Mononuclear cell (primary cell): ENCODE measurements around the gene SMIM36. TPM values are rescaled to one million over a fixed set of nuclear protein-coding genes. Genes with fewer than 3 reads are reported as not detected.
"Not testable (repeated sequence)": the region's sequence is repeated elsewhere in the genome, so short reads cannot be mapped to it uniquely, and the experiment has no call there.

Experiments
- H3K27me3 ChIP-seq: 2 replicates; pipeline ENCODE4 v1.6.0; 2011; ENCODE audit warnings: low read length, control low read depth; ENCODE audit not compliant: insufficient read depth
- H3K4me1 ChIP-seq: 2 replicates; pipeline ENCODE4 v1.5.1; 2011; ENCODE audit warnings: mild to moderate bottlenecking, low read length, control low read depth; ENCODE audit not compliant: insufficient read depth
- H3K4me3 ChIP-seq: 2 replicates; pipeline ENCODE4 v1.5.1; 2011; ENCODE audit warnings: mild to moderate bottlenecking, low read length, moderate library complexity
- H3K9me3 ChIP-seq: 2 replicates; pipeline ENCODE4 v1.5.1; 2011; ENCODE audit warnings: low read depth, mild to moderate bottlenecking, control low read depth, low read length
- total RNA-seq: library from RNA; depleted of rRNA; stranded (reverse); fragments of >200 nt; gene quantifications from one replicate; pipeline ENCODE4 v1.2.3, GENCODE V29; 2012

SMIM36 gene
- total RNA-seq, 1 donor = not detected

- Histone ChIP-seq H3K27me3 (no peaks in the 10 kb centered on the region), H3K4me1 (peaks cover 15% of the 10 kb centered on the region), H3K9me3 (no peaks in the 10 kb centered on the region), H3K4me3 (no peak overlapping the region)
Observed at GRCh38 chr17:55437159-55437605, 74.1 kb downstream of the SMIM36 start.

- Histone ChIP-seq H3K4me3 (no peak overlapping the region), H3K9me3 (no peaks in the 10 kb centered on the region), H3K4me1 (peaks cover 15% of the 10 kb centered on the region), H3K27me3 (no peaks in the 10 kb centered on the region)
Observed at GRCh38 chr17:55436224-55437158, 74.8 kb downstream of the SMIM36 start.

- Histone ChIP-seq H3K9me3 (no peaks in the 10 kb centered on the region), H3K27me3 (no peaks in the 10 kb centered on the region), H3K4me1 (peaks cover 15% of the 10 kb centered on the region), H3K4me3 (no peak overlapping the region)
Observed at GRCh38 chr17:55435408-55435807, 75.8 kb downstream of the SMIM36 start.

- Histone ChIP-seq H3K4me3 (no peak overlapping the region), H3K4me1 (peaks cover 15% of the 10 kb centered on the region), H3K9me3 (no peaks in the 10 kb centered on the region)
Observed at GRCh38 chr17:55434721-55435120, 76.5 kb downstream of the SMIM36 start.

GRCh38 chr17:55433629-55434422 lies 77.4 kb downstream of the SMIM36 start:
- peaks cover 15% of the 10 kb centered on the region for H3K4me1 ChIP-seq

More at GRCh38 chr17:55434721-55435120, 76.5 kb downstream of the SMIM36 start:
- H3K27me3 ChIP-seq = no peaks in the 10 kb centered on the region

GRCh38 chr17:55433029-55433628 lies 78.1 kb downstream of the SMIM36 start:
- H3K27me3 ChIP-seq = no peaks in the 10 kb centered on the region
- no peak overlapping the region for H3K4me3 ChIP-seq
- H3K9me3 ChIP-seq = no peaks in the 10 kb centered on the region
- H3K4me1 ChIP-seq = peaks cover 15% of the 10 kb centered on the region

More at GRCh38 chr17:55433629-55434422, 77.4 kb downstream of the SMIM36 start:
- H3K27me3 ChIP-seq = no peaks in the 10 kb centered on the region
- no peaks in the 10 kb centered on the region for H3K9me3 ChIP-seq
- no peak overlapping the region for H3K4me3 ChIP-seq

- H3K4me3 ChIP-seq = no peak overlapping the region
- H3K9me3 ChIP-seq = no peaks in the 10 kb centered on the region
- no peaks in the 10 kb centered on the region for H3K27me3 ChIP-seq
- H3K4me1 ChIP-seq = peaks cover 12% of the 10 kb centered on the region
Observed at GRCh38 chr17:55432358-55433028, 78.8 kb downstream of the SMIM36 start.

- H3K27me3 ChIP-seq, H3K4me3 ChIP-seq, H3K9me3 ChIP-seq, H3K4me1 ChIP-seq: not testable (repeated sequence)
Observed at GRCh38 chr17:55431914-55432313, 79.3 kb downstream of the SMIM36 start.

GRCh38 chr17:55430541-55431288 lies 80.5 kb downstream of the SMIM36 start:
- Histone ChIP-seq H3K4me1 (peaks cover 4% of the 10 kb centered on the region), H3K4me3 (no peak overlapping the region), H3K27me3 (peaks cover 2% of the 10 kb centered on the region), H3K9me3 (no peaks in the 10 kb centered on the region)

- H3K9me3 ChIP-seq = no peaks in the 10 kb centered on the region
- peaks cover 24% of the 10 kb centered on the region for H3K27me3 ChIP-seq
- H3K4me1 ChIP-seq = peaks cover 4% of the 10 kb centered on the region
- H3K4me3 ChIP-seq = no peak overlapping the region
Observed at GRCh38 chr17:55427587-55427882, 83.7 kb downstream of the SMIM36 start.

- peaks cover 9% of the 10 kb centered on the region for H3K4me1 ChIP-seq
- H3K27me3 ChIP-seq = peaks cover 24% of the 10 kb centered on the region
- no peak overlapping the region for H3K4me3 ChIP-seq
- no peaks in the 10 kb centered on the region for H3K9me3 ChIP-seq
Observed at GRCh38 chr17:55426851-55427586, 84.2 kb downstream of the SMIM36 start.

- Histone ChIP-seq H3K4me3 (no peak overlapping the region), H3K9me3 (no peaks in the 10 kb centered on the region), H3K4me1 (peaks cover 23% of the 10 kb centered on the region), H3K27me3 (peaks cover 24% of the 10 kb centered on the region)
Observed at GRCh38 chr17:55424893-55425540, 86.2 kb downstream of the SMIM36 start.

GRCh38 chr17:55423535-55423934 lies 87.7 kb downstream of the SMIM36 start:
- H3K4me3 ChIP-seq = no peak overlapping the region

More at GRCh38 chr17:55423535-55423934, 87.7 kb downstream of the SMIM36 start:
- Histone ChIP-seq H3K4me1 (peaks cover 36% of the 10 kb centered on the region), H3K27me3 (peaks cover 24% of the 10 kb centered on the region), H3K9me3 (no peaks in the 10 kb centered on the region)
